ENCODE results near the gene TBX4.

GRCh38 chr17:61408151-61409041 lies 43.8 kb upstream of the TBX4 start:
- TF ChIP-seq GATA3 (IDR thresholded peaks at IDR 0.05; ENCODE audit: low read depth, low read length) (no peak), GATA2 (IDR thresholded peaks at IDR 0.05; ENCODE audit: low read depth, low read length) (no peak)
